Left lung (tissue), 10 donors: Measurements from ENCODE around the gene MUC4. TPM values are rescaled to one million over a fixed set of nuclear protein-coding genes. Genes with fewer than 3 reads are reported as not detected.

ENCODE experiments used
- ATAC-seq: fragments of 200-7000 bp; cut with Tn5 transposase; one replicate; pipeline ENCODE4 v1.9.1; 2020; ENCODE audit warnings: moderate library complexity
- DNase-seq, 4 donors: peaks; one replicate each; pipeline ENCODE4 v3.0.0-alpha.2; 2013 to 2020
- H3K27ac ChIP-seq, 2 donors: fragments of 200-600 bp; sonication (generic) in 1 of 2; one replicate each; pipeline versions ENCODE4 v1.5.0 to v1.8.0; 2020 to 2021
- H3K27me3 ChIP-seq, 2 donors: fragments of 200-600 bp; sonication (generic) in 1 of 2; one replicate each; pipeline versions ENCODE4 v1.5.0 to v1.8.0; 2020 to 2021
- H3K36me3 ChIP-seq, 2 donors: fragments of 200-600 bp; sonication (generic) in 1 of 2; one replicate each; pipeline versions ENCODE4 v1.5.0 to v1.8.0; 2020 to 2021
- H3K4me1 ChIP-seq, 2 donors: fragments of 200-600 bp; one replicate each; pipeline ENCODE4 v1.8.0; 2021
- H3K4me3 ChIP-seq, 2 donors: fragments of 200-600 bp; sonication (generic) in 1 of 2; one replicate each; pipeline versions ENCODE4 v1.5.0 to v1.8.0; 2020 to 2021; ENCODE audit warnings: mild to moderate bottlenecking in 1 of 2
- H3K9me3 ChIP-seq, 2 donors: fragments of 200-600 bp; sonication (generic) in 1 of 2; one replicate each; pipeline versions ENCODE4 v1.5.0 to v1.8.0; 2020 to 2021
- CTCF ChIP-seq, 2 donors: fragments of 200-600 bp; sonication (generic) in 1 of 2; IDR thresholded peaks; one replicate each; pipeline versions ENCODE4 v1.5.0 to v1.8.0; 2021; ENCODE audit warnings: antibody characterized with exemption in 2 of 2
- intact Hi-C, 2 donors: fragments of 100-400 bp; cut with DNase I; formaldehyde crosslinking; loops; one replicate each; pipeline versions ENCODE4 v1.11.2 to v1.14.2; 2022
- polyA plus RNA-seq, 6 donors: library from polyadenylated mRNA; unstranded; fragments of 120-200 nt; gene quantifications; one replicate each; pipeline ENCODE4 v1.2.1, GENCODE V29; 2013; ENCODE audit not compliant: insufficient read length in 6 of 6
- total RNA-seq, 2 donors: library from RNA; stranded (reverse); fragmentation: NEBNext Ultra II Directional; extraction: Animal tissue kit (Norgen Biotek cat#: 25700); gene quantifications; one replicate each; pipeline ENCODE4 v1.2.1, GENCODE V29; 2021
- donor health status: DM: no; HTN: yes; CAD: no.
- donor health status: DM: no; HTN: no; CAD: no.

The MUC4 gene
- total and polyA plus RNA-seq, 8 donors, result 0.35 to 12.8 (median 1.5) TPM

DNA sequence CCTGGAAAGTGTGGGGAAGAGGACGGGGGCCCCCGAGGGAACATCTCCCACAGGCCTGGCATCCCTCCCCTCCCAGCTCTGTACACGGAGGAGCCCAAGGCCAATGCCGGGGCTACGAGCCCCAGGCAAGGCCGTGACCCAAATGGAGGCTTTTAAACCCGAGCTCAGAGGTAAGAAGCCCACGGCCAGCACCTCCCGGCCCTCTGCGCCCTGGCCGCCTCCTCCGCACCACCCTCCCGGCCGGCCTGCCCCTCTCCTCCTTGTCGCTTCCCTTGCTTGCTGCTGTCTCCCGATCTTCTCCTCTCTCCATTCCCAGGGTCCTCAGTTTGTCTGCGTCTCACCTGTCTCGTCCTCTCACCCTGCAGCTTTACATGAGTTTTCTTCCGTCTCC, 1.3 kb downstream of the MUC4 start:
- ATAC-seq (no peak), DNase-seq (peak in 1 of 4 donors; percentile 13)
- H3K27me3 ChIP-seq, result peaks cover 0 to 28% of the 10 kb centered on the region in 2 donors
- no peaks in the 10 kb centered on the region for H3K4me1 ChIP-seq
- no peak for TF ChIP-seq CTCF (IDR thresholded peaks at IDR 0.05)
- H3K27ac ChIP-seq, result no peak overlapping the region
- H3K36me3 ChIP-seq, result no peaks in the 10 kb centered on the region
- H3K9me3 ChIP-seq, result no peaks in the 10 kb centered on the region
- peak overlapping the region in 1 of 2 donors; percentile 7 for H3K4me3 ChIP-seq
- intact Hi-C loops, result no loop called here

GRCh38 chr3:195809796-195810454, 1.8 kb downstream of the MUC4 start:
- intact Hi-C loops, result no loop called here
- Histone ChIP-seq H3K27me3 (peaks cover 0 to 33% of the 10 kb centered on the region in 2 donors), H3K36me3 (no peaks in the 10 kb centered on the region), H3K27ac (no peak overlapping the region), H3K4me3 (no peak overlapping the region), H3K4me1 (no peaks in the 10 kb centered on the region), H3K9me3 (no peaks in the 10 kb centered on the region)
- ATAC-seq (no peak), DNase-seq (peak in 1 of 4 donors; percentile 19)
- TF ChIP-seq CTCF (IDR thresholded peaks at IDR 0.05), result no peak

GRCh38 chr3:195809291-195809785, 2.4 kb downstream of the MUC4 start:
- Histone ChIP-seq H3K27ac (no peak overlapping the region), H3K4me1 (no peaks in the 10 kb centered on the region), H3K4me3 (no peak overlapping the region), H3K36me3 (no peaks in the 10 kb centered on the region), H3K9me3 (no peaks in the 10 kb centered on the region), H3K27me3 (peaks cover 0 to 39% of the 10 kb centered on the region in 2 donors)
- intact Hi-C loops, result no loop called here
- ATAC-seq (no peak), DNase-seq (peak in 2 of 4 donors; percentile 23 to 55)
- no peak for TF ChIP-seq CTCF (IDR thresholded peaks at IDR 0.05)

GRCh38 chr3:195808741-195809290, 2.9 kb downstream of the MUC4 start:
- no peak for DNase-seq
- Histone ChIP-seq H3K27ac (no peak overlapping the region), H3K27me3 (peaks cover 0 to 41% of the 10 kb centered on the region in 2 donors), H3K4me1 (peaks cover 0 to 3% of the 10 kb centered on the region in 2 donors), H3K36me3 (no peaks in the 10 kb centered on the region), H3K4me3 (no peak overlapping the region), H3K9me3 (no peaks in the 10 kb centered on the region)
- intact Hi-C loops, result no loop called here
- ATAC-seq, result no peak
- TF ChIP-seq CTCF (IDR thresholded peaks at IDR 0.05), result no peak

DNA sequence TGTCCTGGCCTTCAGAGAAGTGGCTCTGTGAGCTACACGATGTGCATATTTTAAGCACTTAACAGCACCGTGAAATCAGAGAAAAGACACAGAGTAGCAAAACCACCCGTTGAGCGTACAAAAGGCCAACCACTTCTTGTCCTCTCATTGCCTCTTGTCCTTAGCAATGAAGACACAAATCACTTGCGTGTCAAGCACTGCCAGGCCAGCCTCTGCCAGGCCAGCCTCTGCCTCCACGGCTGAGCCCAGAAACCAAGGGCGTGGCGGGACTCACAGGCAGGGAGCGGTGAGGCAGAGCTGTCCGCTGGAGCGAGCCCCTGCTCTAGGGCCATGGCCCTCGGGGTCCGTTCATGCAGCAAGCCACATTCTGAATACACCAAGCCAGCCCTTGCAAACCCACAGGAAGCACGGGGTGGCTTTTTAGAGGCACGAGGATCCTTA, 4.0 kb downstream of the MUC4 start:
- TF ChIP-seq CTCF (IDR thresholded peaks at IDR 0.05), result no peak
- H3K9me3 ChIP-seq, result no peaks in the 10 kb centered on the region
- H3K4me3 ChIP-seq, result no peak overlapping the region
- H3K36me3 ChIP-seq, result no peaks in the 10 kb centered on the region
- peaks cover 0 to 14% of the 10 kb centered on the region in 2 donors for H3K4me1 ChIP-seq
- DNase-seq, result no peak
- H3K27ac ChIP-seq, result no peak overlapping the region
- H3K27me3 ChIP-seq, result peaks cover 0 to 41% of the 10 kb centered on the region in 2 donors
- intact Hi-C loops, result no loop called here
- no peak for ATAC-seq
